Vagina (tissue), 2 donors: ENCODE data around the gene MAP4K1. TPM values are rescaled to one million over a fixed set of nuclear protein-coding genes. Genes with fewer than 3 reads are reported as not detected.
"Not testable (repeated sequence)": the region's sequence is repeated elsewhere in the genome, so short reads cannot be mapped to it uniquely, and the experiment has no call there.

Experiments used
- DNase-seq, 2 donors: peaks; one replicate each; pipeline ENCODE4 v3.0.0-alpha.2; 2017; ENCODE audit errors: extremely low spot score in 2 of 2
- H3K27ac ChIP-seq: fragments of 200-600 bp; sonication (generic); one replicate; pipeline ENCODE4 v1.5.1; 2019
- H3K27me3 ChIP-seq: fragments of 200-600 bp; sonication (generic); one replicate; pipeline ENCODE4 v1.5.1; 2019
- H3K36me3 ChIP-seq, 2 donors: fragments of 200-600 bp; sonication (generic); one replicate each; pipeline ENCODE4 v1.5.1; 2017 to 2019
- H3K4me1 ChIP-seq: fragments of 200-600 bp; sonication (generic); one replicate; pipeline ENCODE4 v1.5.1; 2019
- H3K4me3 ChIP-seq, 2 donors: fragments of 200-600 bp; sonication (generic); 1 replicate in 1 of 2; 2 replicates in 1 of 2; pipeline ENCODE4 v1.5.1; 2016 to 2019
- H3K9me3 ChIP-seq: fragments of 200-600 bp; sonication (generic); one replicate; pipeline ENCODE4 v1.5.1; 2019
- POLR2A ChIP-seq, 2 donors: fragments of 450-650 bp; IDR thresholded peaks; one replicate each; pipeline ENCODE4 v1.6.1; 2017; ENCODE audit warnings: antibody characterized with exemption in 2 of 2, mild to moderate bottlenecking in 2 of 2, moderate library complexity in 2 of 2
- POLR2AphosphoS5 ChIP-seq, 2 donors: sonication (generic); formaldehyde crosslinking; IDR thresholded peaks; one replicate each; pipeline ENCODE4 v1.9.0; 2017; ENCODE audit warnings: antibody characterized with exemption in 2 of 2, mild to moderate bottlenecking in 2 of 2, low read depth in 1 of 2; ENCODE audit not compliant: insufficient read depth in 1 of 2
- intact Hi-C: fragments of 100-400 bp; cut with DNase I; formaldehyde crosslinking; loops from one replicate; pipeline ENCODE4 v1.15.1; 2023
- total RNA-seq: library from RNA; depleted of rRNA; stranded (reverse); fragments of >200 nt; gene quantifications from one replicate; pipeline ENCODE4 v1.2.3, GENCODE V29; 2016
- TF ChIP-seq, protein P1 (sequence below), 3 experiments: fragments of 450-650 bp in 2 of 3; fragments of 200-600 bp in 1 of 3; sonication (generic) in 1 of 3; IDR thresholded peaks; one replicate each; pipeline ENCODE4 v1.5.1; 2017 to 2019; ENCODE audit warnings: antibody characterized with exemption in 3 of 3, mild to moderate bottlenecking in 2 of 3, moderate library complexity in 2 of 3

The MAP4K1 gene
- total RNA-seq, 1 donor from 2014 or later, result 47.9 TPM

DNA sequence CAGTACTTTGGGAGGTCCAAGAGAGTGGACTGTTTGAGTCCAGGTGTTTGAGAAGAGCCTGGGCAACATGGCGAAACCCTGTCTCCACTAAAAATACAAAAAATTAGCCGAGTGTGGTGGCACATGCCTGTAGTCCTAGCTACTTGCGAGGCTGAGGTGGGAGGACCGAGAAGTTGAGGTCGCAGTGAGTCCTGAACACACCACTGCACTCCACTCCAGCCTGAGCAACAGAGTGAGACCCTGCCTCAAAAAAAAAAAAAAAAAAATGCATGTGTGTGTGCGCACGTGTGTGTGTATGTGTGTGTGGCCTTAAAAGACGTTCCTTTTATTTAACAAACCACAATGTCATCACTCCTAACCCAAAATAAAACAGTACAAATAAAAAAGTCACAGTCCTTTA, 62.6 kb downstream of the MAP4K1 start:
- no peak for DNase-seq
- intact Hi-C loops, result no loop called here
- Histone ChIP-seq H3K27ac (no peak overlapping the region), H3K4me1 (no peaks in the 10 kb centered on the region), H3K36me3 (no peaks in the 10 kb centered on the region), H3K4me3 (no peak overlapping the region), H3K9me3 (no peaks in the 10 kb centered on the region), H3K27me3 (no peaks in the 10 kb centered on the region)
- TF ChIP-seq, protein P1, sequence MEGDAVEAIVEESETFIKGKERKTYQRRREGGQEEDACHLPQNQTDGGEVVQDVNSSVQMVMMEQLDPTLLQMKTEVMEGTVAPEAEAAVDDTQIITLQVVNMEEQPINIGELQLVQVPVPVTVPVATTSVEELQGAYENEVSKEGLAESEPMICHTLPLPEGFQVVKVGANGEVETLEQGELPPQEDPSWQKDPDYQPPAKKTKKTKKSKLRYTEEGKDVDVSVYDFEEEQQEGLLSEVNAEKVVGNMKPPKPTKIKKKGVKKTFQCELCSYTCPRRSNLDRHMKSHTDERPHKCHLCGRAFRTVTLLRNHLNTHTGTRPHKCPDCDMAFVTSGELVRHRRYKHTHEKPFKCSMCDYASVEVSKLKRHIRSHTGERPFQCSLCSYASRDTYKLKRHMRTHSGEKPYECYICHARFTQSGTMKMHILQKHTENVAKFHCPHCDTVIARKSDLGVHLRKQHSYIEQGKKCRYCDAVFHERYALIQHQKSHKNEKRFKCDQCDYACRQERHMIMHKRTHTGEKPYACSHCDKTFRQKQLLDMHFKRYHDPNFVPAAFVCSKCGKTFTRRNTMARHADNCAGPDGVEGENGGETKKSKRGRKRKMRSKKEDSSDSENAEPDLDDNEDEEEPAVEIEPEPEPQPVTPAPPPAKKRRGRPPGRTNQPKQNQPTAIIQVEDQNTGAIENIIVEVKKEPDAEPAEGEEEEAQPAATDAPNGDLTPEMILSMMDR (IDR thresholded peaks at IDR 0.05), result no peak
- TF ChIP-seq POLR2AphosphoS5 (IDR thresholded peaks at IDR 0.05; ENCODE audit: insufficient read depth in 1 of 2, low read depth in 1 of 2), result no peak
- TF ChIP-seq POLR2A (IDR thresholded peaks at IDR 0.05), result no peak

DNA sequence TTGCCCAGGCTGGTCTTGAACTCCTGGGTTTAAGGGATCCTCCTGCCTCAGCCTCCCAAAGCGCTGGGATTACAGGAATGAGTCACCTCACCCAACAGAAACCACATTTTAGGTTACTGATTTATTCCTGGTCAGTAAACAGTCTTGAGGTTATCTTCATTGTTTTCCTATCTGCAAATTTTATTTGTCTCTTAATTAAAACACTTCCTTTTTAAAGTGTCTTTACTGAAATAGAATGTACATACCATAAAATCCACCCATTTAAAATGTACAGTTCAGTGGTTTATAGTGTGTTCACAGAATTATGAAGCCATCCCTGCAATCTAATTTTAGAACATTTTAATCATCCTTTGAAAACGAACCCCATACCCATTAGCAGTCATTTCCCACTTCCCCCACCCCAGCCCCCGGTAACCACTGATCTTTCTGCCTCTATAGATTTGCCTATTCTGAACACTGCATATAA, 63.0 kb downstream of the MAP4K1 start:
- no peak for DNase-seq
- TF ChIP-seq, protein P1 (IDR thresholded peaks at IDR 0.05), result no peak
- TF ChIP-seq POLR2AphosphoS5 (IDR thresholded peaks at IDR 0.05; ENCODE audit: insufficient read depth in 1 of 2, low read depth in 1 of 2) (no peak), POLR2A (IDR thresholded peaks at IDR 0.05) (no peak)
- no peaks in the 10 kb centered on the region for H3K4me1 ChIP-seq
- no peak overlapping the region for H3K4me3 ChIP-seq
- H3K27ac ChIP-seq, result no peak overlapping the region
- H3K9me3 ChIP-seq, result no peaks in the 10 kb centered on the region
- intact Hi-C loops, result no loop called here
- no peaks in the 10 kb centered on the region for H3K36me3 ChIP-seq
- H3K27me3 ChIP-seq, result no peaks in the 10 kb centered on the region

DNA sequence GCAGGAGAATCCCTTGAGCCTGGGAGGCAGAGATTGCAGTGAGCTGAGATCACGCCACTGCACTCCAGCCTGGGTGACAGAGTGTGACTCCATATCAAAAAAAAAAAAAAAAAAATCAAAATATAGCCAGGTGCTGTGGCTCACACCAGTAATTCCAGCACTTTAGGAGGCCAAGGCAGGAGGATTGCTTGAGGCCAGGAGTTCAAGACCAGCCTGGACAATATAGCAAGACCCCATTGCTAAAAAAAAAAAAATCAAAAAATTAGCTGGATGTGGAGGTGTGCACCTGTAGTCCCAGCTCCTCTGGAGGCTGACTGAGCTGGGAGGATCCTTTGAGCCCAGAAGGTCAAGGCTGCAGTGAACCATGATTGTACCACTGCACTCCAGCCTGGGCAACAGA, 64.5 kb downstream of the MAP4K1 start:
- intact Hi-C loops, H3K36me3 ChIP-seq, H3K27me3 ChIP-seq, H3K4me3 ChIP-seq, DNase-seq, H3K27ac ChIP-seq, H3K9me3 ChIP-seq, H3K4me1 ChIP-seq: not testable (repeated sequence)

DNA sequence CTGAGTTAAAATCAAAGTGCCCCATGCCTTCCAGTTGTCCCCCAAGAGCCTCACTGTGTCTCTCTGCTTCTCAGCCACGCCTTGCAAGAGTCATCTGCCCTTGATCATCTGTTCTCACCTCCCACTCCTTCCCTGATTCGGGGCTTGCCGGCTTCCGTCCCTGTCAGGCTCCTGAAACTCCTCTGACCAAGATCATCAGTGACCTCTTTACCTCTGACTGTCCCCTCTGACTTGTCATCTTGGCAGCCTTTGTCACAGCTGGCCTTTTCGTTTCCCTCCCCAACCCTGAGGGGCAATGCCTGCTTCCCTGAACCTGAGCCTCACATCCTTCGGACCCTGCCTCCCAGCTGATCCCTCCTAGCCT, 66.3 kb downstream of the MAP4K1 start:
- no peak for TF ChIP-seq POLR2A (IDR thresholded peaks at IDR 0.05)
- no peak for TF ChIP-seq POLR2AphosphoS5 (IDR thresholded peaks at IDR 0.05; ENCODE audit: insufficient read depth in 1 of 2, low read depth in 1 of 2)
- Histone ChIP-seq H3K36me3 (no peaks in the 10 kb centered on the region), H3K27me3 (no peaks in the 10 kb centered on the region), H3K4me3 (no peak overlapping the region), H3K4me1 (no peaks in the 10 kb centered on the region), H3K9me3 (no peaks in the 10 kb centered on the region), H3K27ac (no peak overlapping the region)
- no peak for DNase-seq
- intact Hi-C loops, result no loop called here

DNA sequence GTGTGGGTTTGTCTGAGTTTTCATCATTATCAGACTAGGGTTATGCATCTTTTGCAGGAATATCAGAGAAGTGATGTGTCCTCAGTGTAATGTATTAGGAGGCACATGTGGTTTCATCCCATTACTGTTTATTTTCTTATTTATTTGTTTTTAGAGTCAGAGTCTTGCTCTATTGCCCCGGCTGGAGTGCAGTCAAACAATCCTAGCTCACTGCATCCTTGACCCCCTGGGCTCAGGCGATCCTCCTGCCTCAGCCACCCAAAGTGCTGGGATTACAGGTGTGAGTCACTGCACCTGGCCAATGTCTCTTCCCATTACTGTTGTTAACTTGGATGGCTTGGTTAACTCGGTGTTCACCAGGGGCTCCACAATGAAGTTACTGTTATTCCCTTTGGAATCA, 67.4 kb downstream of the MAP4K1 start:
- H3K27me3 ChIP-seq, result no peaks in the 10 kb centered on the region
- no peaks in the 10 kb centered on the region for H3K36me3 ChIP-seq
- TF ChIP-seq, protein P1 (IDR thresholded peaks at IDR 0.05), result no peak
- TF ChIP-seq POLR2A (IDR thresholded peaks at IDR 0.05), result no peak
- no peak for TF ChIP-seq POLR2AphosphoS5 (IDR thresholded peaks at IDR 0.05; ENCODE audit: insufficient read depth in 1 of 2, low read depth in 1 of 2)
- no peak overlapping the region for H3K27ac ChIP-seq
- no peaks in the 10 kb centered on the region for H3K4me1 ChIP-seq
- intact Hi-C loops, result no loop called here
- H3K4me3 ChIP-seq, result no peak overlapping the region
- no peaks in the 10 kb centered on the region for H3K9me3 ChIP-seq
- no peak for DNase-seq

DNA sequence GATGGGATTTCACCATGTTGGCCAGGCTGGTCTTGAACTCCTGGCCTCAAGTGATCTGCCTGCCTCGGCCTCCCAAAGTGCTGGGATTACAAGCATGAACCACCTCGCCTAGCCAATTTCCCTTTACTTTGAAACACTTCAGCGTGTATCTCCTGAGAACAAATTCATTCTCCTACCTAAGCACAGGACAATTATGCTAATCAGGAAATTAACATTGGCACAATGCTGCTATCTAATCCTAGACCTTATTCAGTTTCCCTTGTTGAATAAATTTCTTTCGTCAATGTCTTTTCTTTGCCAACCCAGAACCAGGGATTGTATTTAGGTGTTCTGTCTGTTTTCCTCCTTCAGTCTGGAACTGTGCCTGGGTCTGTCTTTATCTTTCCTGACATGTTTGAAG, 67.8 kb downstream of the MAP4K1 start:
- TF ChIP-seq POLR2AphosphoS5 (IDR thresholded peaks at IDR 0.05; ENCODE audit: insufficient read depth in 1 of 2, low read depth in 1 of 2), result no peak
- no peak for DNase-seq
- Histone ChIP-seq H3K27me3 (no peaks in the 10 kb centered on the region), H3K4me3 (no peak overlapping the region), H3K9me3 (no peaks in the 10 kb centered on the region), H3K4me1 (no peaks in the 10 kb centered on the region), H3K27ac (no peak overlapping the region), H3K36me3 (no peaks in the 10 kb centered on the region)
- intact Hi-C loops, result loop anchor here (10.0 kb wide), 1 partner anchor 385 kb away; the partner anchor contains the start of genes MRPS12 and SARS2
